SK-N-MC (cell line): ENCODE results near the gene CDIP1.

ENCODE experiments used
- EZH2 ChIP-seq: fragments of 200-600 bp; sonication (generic); IDR thresholded peaks from one replicate; pipeline ENCODE4 v1.6.1; 2017; ENCODE audit warnings: antibody characterized with exemption
- FOXP2 ChIP-seq: optimal IDR thresholded peaks from 2 replicates; pipeline ENCODE3; 2011; ENCODE audit warnings: mild to moderate bottlenecking, moderate library complexity; ENCODE audit not compliant: insufficient read depth; ENCODE audit errors: extremely low read length, control extremely low read depth
- POLR2AphosphoS5 ChIP-seq: IDR thresholded peaks from 2 replicates; pipeline ENCODE4 v1.6.1; 2012; ENCODE audit warnings: mild to moderate bottlenecking, low read depth, low read length, borderline replicate concordance

DNA sequence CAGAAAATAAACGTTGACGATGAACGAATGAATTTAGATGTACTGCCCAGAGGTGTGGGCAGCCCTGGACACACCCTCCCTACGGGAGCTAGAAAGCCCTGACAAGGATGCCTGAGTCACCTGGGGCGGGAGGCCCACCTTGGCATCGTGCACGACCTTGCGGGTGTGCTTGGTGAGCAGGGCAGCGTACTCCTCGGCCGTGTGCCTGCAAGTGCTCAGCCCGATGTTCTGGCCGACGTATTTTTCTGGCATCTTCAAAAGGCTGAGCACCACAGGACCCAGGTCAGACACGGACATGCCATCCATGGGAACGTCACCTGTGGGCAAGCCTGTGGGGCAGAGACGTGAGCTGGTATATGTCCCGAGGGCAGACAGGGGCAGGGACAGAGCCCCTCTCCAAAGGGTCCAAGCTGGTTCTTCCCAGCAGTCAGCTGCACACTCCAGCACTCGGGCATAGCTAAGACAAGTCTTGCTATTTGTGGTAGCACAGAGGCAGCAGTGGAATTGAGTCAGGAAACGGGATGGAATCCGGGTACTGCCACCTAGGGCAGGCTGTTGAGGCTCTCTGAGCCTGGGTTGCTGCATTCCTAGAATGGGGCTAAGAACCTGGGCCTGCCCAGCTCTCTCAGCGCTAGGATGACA, 74.9 kb downstream of the CDIP1 start:
- no peak for TF ChIP-seq EZH2
- TF ChIP-seq POLR2AphosphoS5, result no peak
- TF ChIP-seq FOXP2, result no peak
